ENCODE measurements around the gene F2RL1. TPM values are rescaled to one million over a fixed set of nuclear protein-coding genes. Genes with fewer than 3 reads are reported as not detected.
"Not testable (repeated sequence)": the region's sequence is repeated elsewhere in the genome, so short reads cannot be mapped to it uniquely, and the experiment has no call there.

Gene F2RL1
- total RNA-seq, 4 donors from 2014 or later, result 10.2 to 14.9 (median 13.6) TPM

DNA sequence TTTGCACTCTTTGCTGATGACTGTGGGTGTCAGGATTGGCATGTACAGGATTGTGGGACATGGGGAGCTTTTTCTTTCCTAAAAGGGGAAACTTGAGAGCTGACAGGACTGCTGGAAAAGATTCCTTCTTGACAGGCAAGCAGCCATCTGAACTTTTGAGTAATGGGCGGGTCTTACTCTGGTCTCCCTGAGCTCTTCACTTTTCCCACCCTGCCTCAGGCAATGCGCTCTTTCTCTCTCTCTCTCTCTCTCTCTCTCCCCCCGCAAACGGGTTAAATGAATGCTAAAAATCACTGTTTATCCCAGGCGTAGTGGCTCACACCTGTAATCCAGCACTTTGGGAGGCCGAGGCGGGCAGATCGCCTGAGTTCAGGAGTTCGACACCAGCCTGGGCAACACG, 37.1 kb upstream of the F2RL1 start:
- 88 to 92% methylated on average over 10 of the region's 10 CpGs for WGBS, 2 donors

DNA sequence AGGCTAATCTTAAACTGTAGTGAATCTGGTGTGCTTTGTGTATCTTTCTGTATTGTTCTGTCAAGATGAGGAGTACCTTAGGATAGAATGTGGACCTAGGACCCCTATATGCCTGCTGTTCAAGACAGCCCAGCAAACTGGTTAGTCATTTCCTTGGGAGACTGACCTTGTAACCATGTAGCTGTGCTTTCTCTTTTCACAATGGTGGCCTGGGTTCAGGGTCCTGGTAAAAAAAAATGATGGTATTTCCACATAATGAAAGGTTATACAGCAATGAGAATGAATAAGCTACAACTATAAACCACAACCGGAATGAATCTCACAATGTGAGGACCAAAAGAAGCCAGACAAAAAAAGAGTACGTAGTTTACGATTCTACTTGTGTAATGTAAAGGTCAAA, 36.4 kb upstream of the F2RL1 start:
- Histone ChIP-seq H3K27ac (no peak overlapping the region), H3K4me1 (peaks cover 0 to 8% of the 10 kb centered on the region in 2 donors), H3K9me3 (no peaks in the 10 kb centered on the region), H3K36me3 (no peaks in the 10 kb centered on the region), H3K4me3 (replicated peaks in 1 of 3) (no peak overlapping the region), H3K27me3 (no peaks in the 10 kb centered on the region)
- WGBS, 2 donors, result 95 to 97% methylated on average over 3 of the region's 3 CpGs
- TF ChIP-seq, protein P1, sequence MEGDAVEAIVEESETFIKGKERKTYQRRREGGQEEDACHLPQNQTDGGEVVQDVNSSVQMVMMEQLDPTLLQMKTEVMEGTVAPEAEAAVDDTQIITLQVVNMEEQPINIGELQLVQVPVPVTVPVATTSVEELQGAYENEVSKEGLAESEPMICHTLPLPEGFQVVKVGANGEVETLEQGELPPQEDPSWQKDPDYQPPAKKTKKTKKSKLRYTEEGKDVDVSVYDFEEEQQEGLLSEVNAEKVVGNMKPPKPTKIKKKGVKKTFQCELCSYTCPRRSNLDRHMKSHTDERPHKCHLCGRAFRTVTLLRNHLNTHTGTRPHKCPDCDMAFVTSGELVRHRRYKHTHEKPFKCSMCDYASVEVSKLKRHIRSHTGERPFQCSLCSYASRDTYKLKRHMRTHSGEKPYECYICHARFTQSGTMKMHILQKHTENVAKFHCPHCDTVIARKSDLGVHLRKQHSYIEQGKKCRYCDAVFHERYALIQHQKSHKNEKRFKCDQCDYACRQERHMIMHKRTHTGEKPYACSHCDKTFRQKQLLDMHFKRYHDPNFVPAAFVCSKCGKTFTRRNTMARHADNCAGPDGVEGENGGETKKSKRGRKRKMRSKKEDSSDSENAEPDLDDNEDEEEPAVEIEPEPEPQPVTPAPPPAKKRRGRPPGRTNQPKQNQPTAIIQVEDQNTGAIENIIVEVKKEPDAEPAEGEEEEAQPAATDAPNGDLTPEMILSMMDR (IDR thresholded peaks at IDR 0.05), result no peak
- TF ChIP-seq POLR2A (IDR thresholded peaks at IDR 0.05), result no peak
- intact Hi-C loops (cut with DNase I), result no loop called here
- no peak for DNase-seq

More for the DNA sequence above, 37.1 kb upstream of the F2RL1 start:
- TF ChIP-seq, protein P1 (IDR thresholded peaks at IDR 0.05), result no peak
- no peak for TF ChIP-seq POLR2A (IDR thresholded peaks at IDR 0.05)
- Histone ChIP-seq H3K27me3 (no peaks in the 10 kb centered on the region), H3K4me1 (peaks cover 0 to 1% of the 10 kb centered on the region in 2 donors), H3K9me3 (no peaks in the 10 kb centered on the region), H3K4me3 (replicated peaks in 1 of 3) (no peak overlapping the region), H3K27ac (no peak overlapping the region), H3K36me3 (no peaks in the 10 kb centered on the region)
- intact Hi-C loops (cut with DNase I), result no loop called here
- no peak for DNase-seq

DNA sequence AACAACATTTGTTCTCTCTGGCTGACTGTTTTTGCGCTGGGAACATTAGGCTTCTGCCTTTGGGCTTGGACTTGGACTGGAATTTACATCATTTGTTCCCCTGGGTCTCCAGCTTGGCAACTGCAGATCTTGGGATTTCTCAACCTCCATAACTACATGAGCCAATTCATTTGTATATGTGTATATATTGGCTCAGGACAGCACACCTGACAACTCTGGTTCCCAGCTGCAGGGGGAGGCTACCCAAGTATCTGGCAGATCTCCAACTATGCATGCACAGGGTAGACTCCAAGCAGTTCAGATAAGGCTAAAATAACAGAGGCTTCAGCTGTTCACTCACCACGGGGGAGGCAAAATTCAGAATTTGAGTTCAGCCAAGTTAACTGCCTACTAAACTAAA, 31.6 kb upstream of the F2RL1 start:
- DNase-seq, result peak; percentile 46 to 50
- WGBS, 2 donors, result 29 to 36% methylated on average over 2 of the region's 2 CpGs
- peaks cover 0 to 26% of the 10 kb centered on the region in 2 donors for H3K4me1 ChIP-seq
- no peaks in the 10 kb centered on the region for H3K27me3 ChIP-seq
- no peaks in the 10 kb centered on the region for H3K36me3 ChIP-seq
- H3K4me3 ChIP-seq (replicated peaks in 1 of 3), result no peak overlapping the region
- intact Hi-C loops (cut with DNase I), result no loop called here
- no peaks in the 10 kb centered on the region for H3K9me3 ChIP-seq
- H3K27ac ChIP-seq, result peak overlapping the region in 2 of 3 donors; percentile 21 to 33
- TF ChIP-seq POLR2A (IDR thresholded peaks at IDR 0.05), result no peak
- TF ChIP-seq, protein P1 (IDR thresholded peaks at IDR 0.05), result no peak

DNA sequence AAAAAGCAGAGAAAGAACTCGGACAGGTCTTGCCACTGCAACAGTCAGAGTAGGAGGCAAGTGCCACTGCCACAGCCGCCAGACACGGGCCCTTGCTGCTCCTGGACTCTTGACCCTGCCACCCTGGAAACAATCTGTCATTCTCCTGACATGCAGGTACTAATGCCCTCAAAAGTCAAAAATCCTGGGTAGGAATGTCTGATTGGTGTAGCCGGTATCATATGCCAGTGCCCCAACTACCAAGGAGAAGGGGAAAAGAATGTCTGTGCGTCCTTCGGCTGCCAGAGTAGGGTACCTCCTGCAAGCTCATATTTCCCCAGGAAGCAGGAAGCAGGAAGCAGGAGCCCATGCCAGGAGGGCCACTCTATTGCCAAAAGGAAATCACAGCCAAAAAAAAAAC, 30.5 kb upstream of the F2RL1 start:
- no peaks in the 10 kb centered on the region for H3K27me3 ChIP-seq
- no peak overlapping the region for H3K4me3 ChIP-seq (replicated peaks in 1 of 3)
- no peaks in the 10 kb centered on the region for H3K9me3 ChIP-seq
- 71 to 77% methylated on average over 6 of the region's 6 CpGs for WGBS, 2 donors
- intact Hi-C loops (cut with DNase I), result no loop called here
- no peak for DNase-seq
- no peaks in the 10 kb centered on the region for H3K36me3 ChIP-seq
- TF ChIP-seq, protein P1 (IDR thresholded peaks at IDR 0.05), result no peak
- no peak for TF ChIP-seq POLR2A (IDR thresholded peaks at IDR 0.05)
- H3K27ac ChIP-seq, result no peak overlapping the region
- H3K4me1 ChIP-seq, result peaks cover 0 to 26% of the 10 kb centered on the region in 2 donors

DNA sequence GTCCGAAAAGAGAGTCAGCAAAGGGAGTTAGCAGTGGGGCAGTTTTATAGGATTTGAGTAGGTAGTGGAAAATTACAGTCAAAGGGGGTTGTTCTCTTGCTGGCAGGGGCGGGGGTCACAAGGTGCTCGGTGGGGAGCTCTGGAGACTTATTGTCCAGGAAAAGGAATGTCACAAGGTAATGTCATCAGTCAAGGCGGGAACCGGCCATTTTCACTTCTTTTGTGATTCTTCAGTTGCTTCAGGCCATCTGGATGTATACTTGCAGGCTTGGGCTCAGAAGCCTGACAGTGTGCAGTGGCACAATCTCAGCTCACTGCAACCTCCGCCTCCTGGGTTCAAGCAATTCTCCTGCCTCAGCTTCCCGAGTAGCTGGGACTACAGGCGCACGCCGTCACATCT, 29.6 kb upstream of the F2RL1 start:
- H3K9me3 ChIP-seq; DNase-seq; H3K27me3 ChIP-seq; H3K4me3 ChIP-seq (replicated peaks in 1 of 3); H3K36me3 ChIP-seq; H3K27ac ChIP-seq; intact Hi-C loops (cut with DNase I): not testable (repeated sequence)
- WGBS, 2 donors, result 92 to 96% methylated on average over 10 of the region's 10 CpGs
- peaks cover 0 to 26% of the 10 kb centered on the region in 2 donors for H3K4me1 ChIP-seq

Measured in thyroid gland (tissue), 4 donors.